NCI-H345 (cell line): ENCODE measurements around the gene GJA4.
"Not testable (repeated sequence)": the region's sequence is repeated elsewhere in the genome, so short reads cannot be mapped to it uniquely, and the experiment has no call there.

Experiments used
- DNase-seq: peaks from one replicate; lab custom pipeline; 2025; lab: John Stamatoyannopoulos, UW

Gene GJA4

GRCh38 chr1:34792424-34792823 lies 375 bp upstream of the GJA4 start:
- no peak for DNase-seq

DNA sequence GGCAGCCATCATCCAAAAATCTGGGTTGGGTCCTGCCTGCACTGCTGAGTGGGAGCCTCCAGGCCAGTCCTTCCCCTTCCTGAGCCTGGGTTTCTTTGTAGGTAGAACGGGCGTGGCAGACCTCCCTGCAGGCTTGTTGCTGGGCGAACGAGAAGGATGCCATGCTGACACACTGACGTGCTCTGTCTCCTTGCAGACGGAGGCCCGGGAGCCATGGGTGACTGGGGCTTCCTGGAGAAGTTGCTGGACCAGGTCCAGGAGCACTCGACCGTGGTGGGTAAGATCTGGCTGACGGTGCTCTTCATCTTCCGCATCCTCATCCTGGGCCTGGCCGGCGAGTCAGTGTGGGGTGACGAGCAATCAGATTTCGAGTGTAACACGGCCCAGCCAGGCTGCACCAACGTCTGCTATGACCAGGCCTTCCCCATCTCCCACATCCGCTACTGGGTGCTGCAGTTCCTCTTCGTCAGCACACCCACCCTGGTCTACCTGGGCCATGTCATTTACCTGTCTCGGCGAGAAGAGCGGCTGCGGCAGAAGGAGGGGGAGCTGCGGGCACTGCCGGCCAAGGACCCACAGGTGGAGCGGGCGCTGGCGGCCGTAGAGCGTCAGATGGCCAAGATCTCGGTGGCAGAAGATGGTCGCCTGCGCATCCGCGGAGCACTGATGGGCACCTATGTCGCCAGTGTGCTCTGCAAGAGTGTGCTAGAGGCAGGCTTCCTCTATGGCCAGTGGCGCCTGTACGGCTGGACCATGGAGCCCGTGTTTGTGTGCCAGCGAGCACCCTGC lies 1.4 kb downstream of the GJA4 start:
- no peak for DNase-seq

- DNase-seq = no peak
Measured at GRCh38 chr1:34794790-34795180, 2.0 kb downstream of the GJA4 start.

- DNase-seq = no peak
Measured at GRCh38 chr1:34795916-34796315, 3.1 kb downstream of the GJA4 start.

DNA sequence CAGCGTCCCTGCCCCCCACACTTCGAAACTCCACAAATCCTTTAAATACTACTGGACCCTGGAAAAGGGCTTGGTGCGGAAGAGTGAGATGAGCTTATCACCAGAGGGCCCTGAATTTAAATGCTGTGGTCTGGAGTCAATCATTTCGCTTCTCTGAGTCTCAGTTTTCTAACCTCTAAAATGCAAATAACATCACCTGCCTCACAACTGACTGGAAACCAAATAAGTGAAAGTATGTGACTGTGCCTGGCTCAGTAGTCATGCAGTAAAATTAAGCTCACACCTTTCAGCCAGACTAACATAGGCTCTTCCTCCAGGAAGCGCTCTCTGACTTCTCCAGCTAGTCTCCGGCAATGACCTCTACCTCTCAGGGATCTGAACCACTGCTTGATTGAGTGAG lies 4.2 kb downstream of the GJA4 start:
- DNase-seq = no peak

GRCh38 chr1:34800214-34800613 lies 7.4 kb downstream of the GJA4 start:
- no peak for DNase-seq

DNA sequence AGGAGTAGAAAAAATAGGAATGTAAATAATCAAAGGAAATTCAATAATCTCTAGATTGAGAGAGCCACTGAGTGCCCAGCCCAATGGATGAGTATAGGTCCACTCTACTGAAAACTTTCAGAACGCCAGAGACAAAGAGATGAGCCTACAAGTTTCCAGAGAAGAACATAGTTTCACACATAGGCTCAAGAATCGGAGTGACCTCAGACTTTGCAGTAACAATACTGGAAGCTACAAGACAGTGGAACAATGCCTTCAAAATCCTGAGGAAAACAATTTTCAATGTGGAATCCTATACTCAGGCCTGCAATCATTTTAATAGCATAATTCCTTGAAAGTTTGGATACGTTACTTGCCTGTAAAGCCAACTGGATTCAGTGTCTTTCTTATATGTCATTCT lies 11.0 kb downstream of the GJA4 start:
- DNase-seq = no peak

GRCh38 chr1:34806396-34806795 lies 13.6 kb downstream of the GJA4 start:
- no peak for DNase-seq

DNA sequence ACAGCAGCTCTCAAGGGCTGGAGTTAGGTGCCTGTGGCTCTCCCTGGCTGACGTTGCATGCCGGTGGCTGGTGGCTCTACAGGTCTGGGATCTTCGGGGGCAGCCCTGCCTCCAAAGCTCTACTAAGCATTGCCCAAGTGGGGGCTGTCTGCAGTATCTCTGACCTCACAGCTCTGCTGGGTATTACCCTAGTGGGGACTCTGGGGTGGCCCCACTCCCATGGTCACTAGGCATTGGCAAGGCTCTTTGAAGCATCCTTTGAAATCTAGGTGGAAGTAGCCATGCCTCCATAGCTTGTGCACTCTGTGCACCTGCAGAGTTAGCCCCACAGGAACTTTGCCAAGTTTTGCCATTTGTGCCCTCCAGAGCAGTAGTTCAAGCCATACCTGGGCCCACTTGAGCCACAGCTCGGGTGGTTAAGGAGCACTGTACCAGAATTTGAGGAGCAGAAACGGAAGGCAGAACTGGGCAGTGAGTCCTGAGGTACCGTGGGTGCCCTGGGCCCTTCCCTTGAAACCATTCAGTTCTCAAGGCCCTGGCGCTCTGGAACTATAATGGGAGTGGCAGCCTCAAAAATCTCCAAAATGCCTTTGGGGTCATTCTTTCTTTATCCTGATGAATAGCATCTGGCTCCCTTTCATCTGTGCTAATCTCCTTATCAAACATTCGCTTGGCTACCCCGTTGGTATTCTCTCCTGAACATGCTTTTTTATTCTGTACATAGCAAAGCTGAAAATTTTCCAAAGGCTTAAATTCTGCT lies 15.4 kb downstream of the GJA4 start:
- DNase-seq = no peak

DNA sequence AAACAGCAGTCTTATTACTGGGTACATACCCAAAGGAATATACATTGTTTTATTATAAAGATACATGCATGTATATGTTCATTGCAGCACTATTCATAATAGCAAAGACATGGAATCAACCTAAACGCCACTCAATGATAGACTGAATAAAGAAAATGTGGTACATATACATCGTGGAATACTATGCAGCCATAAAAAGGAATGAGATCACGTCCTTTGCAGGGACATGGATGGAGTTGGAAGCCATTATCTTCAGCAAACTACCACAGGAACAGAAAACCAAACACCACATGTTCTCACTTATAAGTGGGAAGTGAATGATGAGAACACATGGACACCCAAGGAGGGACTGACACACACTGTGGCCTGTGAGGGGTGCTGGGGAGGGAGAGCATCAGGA lies 18.0 kb downstream of the GJA4 start:
- DNase-seq = not testable (repeated sequence)

GRCh38 chr1:34816332-34816731 lies 23.5 kb downstream of the GJA4 start:
- no peak for DNase-seq

DNA sequence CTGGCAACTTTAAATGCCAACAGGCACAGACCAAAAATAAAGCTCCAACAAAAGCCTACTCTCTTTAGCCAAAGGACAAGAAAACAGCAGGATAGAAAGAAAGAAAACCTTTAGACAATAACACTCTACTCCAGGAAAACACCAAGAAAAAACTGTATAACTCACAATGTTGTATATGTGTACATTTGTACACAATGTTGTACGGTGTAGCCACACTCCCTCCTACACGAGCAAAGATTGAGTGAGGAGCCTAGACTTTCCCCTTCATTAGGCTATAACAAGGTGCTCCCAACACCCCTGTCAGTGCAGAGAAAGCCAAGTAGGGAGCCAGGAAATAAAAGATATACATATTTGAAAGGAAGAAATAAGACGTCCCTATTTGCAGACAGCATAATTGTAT lies 24.0 kb downstream of the GJA4 start:
- no peak for DNase-seq

- not testable (repeated sequence) for DNase-seq
Measured at GRCh38 chr1:34818862-34819261, 26.1 kb downstream of the GJA4 start.

- no peak for DNase-seq
Measured at GRCh38 chr1:34822202-34822601, 29.4 kb downstream of the GJA4 start.

- DNase-seq = no peak
Measured at GRCh38 chr1:34824817-34825454, 32.1 kb downstream of the GJA4 start.

DNA sequence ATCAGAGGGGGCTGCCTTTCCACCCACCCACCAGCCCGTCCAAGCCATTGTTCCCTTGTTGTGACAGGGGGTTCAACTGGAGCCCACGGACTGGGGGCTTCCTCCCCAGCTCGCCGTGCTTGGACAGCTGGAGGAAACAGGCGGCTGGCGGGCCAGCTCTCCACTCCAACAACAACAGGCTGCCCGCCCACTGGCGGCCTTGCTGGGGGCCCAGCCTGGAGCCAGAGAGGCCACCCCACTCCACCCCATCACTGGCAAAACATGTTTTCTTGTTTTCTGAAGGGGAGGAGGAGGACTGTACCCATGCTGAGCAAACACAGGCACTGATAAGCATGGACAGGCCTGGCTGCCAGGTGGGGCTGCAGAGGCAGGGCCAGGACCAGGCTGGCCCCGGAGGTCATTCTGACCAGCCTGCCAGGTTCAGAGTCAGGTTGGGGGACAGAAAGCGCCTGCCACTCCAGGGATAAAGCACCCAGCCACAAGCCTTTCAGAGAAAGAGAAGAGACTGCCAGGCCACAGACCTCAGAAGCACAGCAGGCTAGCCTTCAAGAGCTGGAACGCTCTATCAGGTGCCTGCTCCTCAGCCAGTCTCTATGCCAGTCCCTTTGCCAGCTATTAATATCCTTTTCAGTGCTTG lies 32.8 kb downstream of the GJA4 start:
- DNase-seq = no peak

DNA sequence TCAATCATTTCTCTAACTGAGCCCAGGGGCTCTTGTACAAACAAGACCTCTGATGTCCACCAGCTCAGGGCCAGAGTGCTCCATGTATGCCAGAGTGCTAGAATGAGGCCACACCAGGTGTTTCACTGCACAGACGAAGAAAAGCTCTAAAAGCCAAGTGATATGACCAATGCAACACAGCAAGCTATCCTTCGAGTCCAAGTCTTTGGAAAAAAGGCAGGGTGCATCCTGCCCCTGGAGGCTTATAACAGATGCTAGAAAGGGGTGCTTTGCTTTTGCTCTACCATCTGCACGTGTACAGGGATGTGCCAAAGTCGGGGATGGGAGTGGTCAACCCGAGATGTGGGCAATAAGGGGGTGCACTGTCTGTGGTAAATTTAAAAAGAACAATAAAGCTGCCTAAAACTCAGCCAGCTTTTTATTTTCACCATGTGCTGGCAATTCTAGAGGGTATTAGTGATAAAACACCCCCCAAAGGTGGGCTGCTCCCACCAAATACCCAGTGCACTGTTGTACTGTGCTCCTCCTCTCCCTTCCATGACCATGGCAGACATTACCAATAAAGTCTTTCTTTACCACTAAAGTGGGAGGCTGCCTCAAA lies 34.6 kb downstream of the GJA4 start:
- DNase-seq = no peak

GRCh38 chr1:34828611-34829010 lies 35.8 kb downstream of the GJA4 start:
- DNase-seq = no peak

- DNase-seq = no peak
Measured at GRCh38 chr1:34829250-34829649, 36.5 kb downstream of the GJA4 start.

DNA sequence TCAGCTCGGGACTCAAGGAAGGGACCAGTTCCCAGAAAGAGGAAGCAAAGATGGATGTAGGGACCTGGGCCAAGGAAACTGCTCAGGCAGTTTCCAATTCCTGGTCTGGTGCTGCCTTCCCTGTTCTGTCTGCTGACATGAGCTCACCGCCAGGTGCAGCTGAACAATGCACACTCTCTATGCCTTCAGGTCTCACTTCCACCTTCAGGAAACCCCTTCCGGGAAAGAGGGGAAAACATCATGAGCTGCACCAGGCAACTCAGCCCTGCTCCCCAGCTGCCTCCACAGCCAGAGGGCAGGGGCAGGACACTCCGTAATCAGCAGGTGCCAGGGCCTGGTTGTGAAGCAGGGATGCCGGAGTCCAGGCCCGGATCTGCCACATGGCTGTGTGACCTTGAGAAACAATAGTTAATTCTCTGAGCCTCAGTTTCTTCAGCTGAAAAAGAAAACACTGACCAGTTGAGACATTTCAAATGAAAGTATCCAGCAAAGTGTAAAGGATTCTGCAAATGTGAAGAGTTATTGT lies 39.0 kb downstream of the GJA4 start:
- no peak for DNase-seq

DNA sequence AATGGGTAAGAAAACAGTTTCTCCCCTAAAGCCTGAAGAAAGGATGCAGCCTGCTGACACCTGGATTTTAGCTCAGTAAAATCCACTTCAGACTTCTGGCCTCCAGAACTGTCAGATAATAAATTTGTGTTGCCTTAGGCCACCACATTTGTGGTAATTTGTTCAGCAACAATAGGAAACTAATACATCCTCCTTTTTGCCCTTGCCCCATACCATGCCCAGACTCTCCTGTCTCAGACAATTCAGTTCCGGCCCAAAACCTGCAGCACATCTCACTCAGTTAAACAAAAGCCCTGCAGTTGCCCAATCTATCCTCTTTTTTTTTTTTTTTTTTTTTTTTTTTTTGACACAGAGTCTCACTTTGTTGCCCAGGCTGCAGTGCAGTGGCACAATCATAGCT lies 40.9 kb downstream of the GJA4 start:
- no peak for DNase-seq
